CD4-positive, alpha-beta T cell treated with Interleukin-6 at 100 ng/mL for 8 hours (primary cell): ENCODE results near the gene BTG2.

ENCODE experiments used
- DNase-seq: peaks from one replicate; pipeline ENCODE4 v3.0.0-alpha.2; 2020; ENCODE audit warnings: mixed read lengths, low spot score

Gene BTG2

GRCh38 chr1:203276408-203276807 lies 28.9 kb upstream of the BTG2 start:
- no peak for DNase-seq

- DNase-seq: no peak
Observed at GRCh38 chr1:203276916-203277545, 28.3 kb upstream of the BTG2 start.

GRCh38 chr1:203278082-203278884 lies 27.0 kb upstream of the BTG2 start:
- DNase-seq: no peak

GRCh38 chr1:203278885-203279406 lies 26.4 kb upstream of the BTG2 start:
- DNase-seq: no peak

- DNase-seq: no peak
Observed at GRCh38 chr1:203280061-203280460, 25.3 kb upstream of the BTG2 start.

GRCh38 chr1:203281033-203281432 lies 24.3 kb upstream of the BTG2 start:
- no peak for DNase-seq

GRCh38 chr1:203281851-203282661 lies 23.3 kb upstream of the BTG2 start:
- DNase-seq: no peak

- no peak for DNase-seq
Observed at GRCh38 chr1:203282720-203283542, 22.4 kb upstream of the BTG2 start.

- no peak for DNase-seq
Observed at GRCh38 chr1:203283597-203283996, 21.7 kb upstream of the BTG2 start.

- DNase-seq: no peak
Observed at GRCh38 chr1:203284411-203285123, 20.8 kb upstream of the BTG2 start.

- no peak for DNase-seq
Observed at GRCh38 chr1:203286161-203286984, 18.9 kb upstream of the BTG2 start.

- peak; percentile 85 for DNase-seq
Observed at GRCh38 chr1:203287109-203287893, 18.0 kb upstream of the BTG2 start.

- no peak for DNase-seq
Observed at GRCh38 chr1:203287898-203288297, 17.4 kb upstream of the BTG2 start.

GRCh38 chr1:203288400-203288799 lies 16.9 kb upstream of the BTG2 start:
- DNase-seq: no peak

- peak; percentile 93 for DNase-seq
Observed at GRCh38 chr1:203289281-203289981, 15.9 kb upstream of the BTG2 start.

GRCh38 chr1:203289982-203290260 lies 15.4 kb upstream of the BTG2 start:
- no peak for DNase-seq

GRCh38 chr1:203290261-203291089 lies 14.8 kb upstream of the BTG2 start:
- DNase-seq: peak; percentile 97
